GM12874 (cell line): ENCODE measurements around the gene ANKS3.

ENCODE experiments used
- CTCF ChIP-seq: IDR thresholded peaks from 2 replicates; pipeline ENCODE4 v1.5.1; 2011; ENCODE audit warnings: low read depth, mild to moderate bottlenecking, control low read depth, low read length, moderate library complexity; ENCODE audit not compliant: insufficient read depth

ANKS3 gene

GRCh38 chr16:4765511-4766474, 31.7 kb upstream of the ANKS3 start:
- no peak for TF ChIP-seq CTCF

GRCh38 chr16:4763791-4764190, 29.7 kb upstream of the ANKS3 start:
- no peak for TF ChIP-seq CTCF

GRCh38 chr16:4762205-4762604, 28.1 kb upstream of the ANKS3 start:
- TF ChIP-seq CTCF, result no peak

- no peak for TF ChIP-seq CTCF
Measured at GRCh38 chr16:4760221-4760910, 26.3 kb upstream of the ANKS3 start.

GRCh38 chr16:4755687-4756086, 21.6 kb upstream of the ANKS3 start:
- TF ChIP-seq CTCF, result no peak

GRCh38 chr16:4754865-4755264, 20.8 kb upstream of the ANKS3 start:
- no peak for TF ChIP-seq CTCF

GRCh38 chr16:4753227-4753626, 19.2 kb upstream of the ANKS3 start:
- no peak for TF ChIP-seq CTCF
